AG08395 (cell line): ENCODE data around the gene KLHL7.
"Not testable (repeated sequence)": the region's sequence is repeated elsewhere in the genome, so short reads cannot be mapped to it uniquely, and the experiment has no call there.

ENCODE experiments used
- DNase-seq: peaks from one replicate; pipeline ENCODE4 v3.0.0; 2012; ENCODE audit warnings: mixed read lengths, low spot score

Gene KLHL7

GRCh38 chr7:23218196-23218595 is 112.6 kb downstream of the KLHL7 start:
- DNase-seq: no peak

- DNase-seq: no peak
Observed at GRCh38 chr7:23220690-23221305, 115.2 kb downstream of the KLHL7 start.

- no peak for DNase-seq
Observed at GRCh38 chr7:23222439-23223030, 117.0 kb downstream of the KLHL7 start.

- DNase-seq: not testable (repeated sequence)
Observed at GRCh38 chr7:23224364-23224763, 118.8 kb downstream of the KLHL7 start.

- DNase-seq: no peak
Observed at GRCh38 chr7:23226844-23227450, 121.4 kb downstream of the KLHL7 start.
